Retinal pigment epithelial cell (primary cell): ENCODE results near the gene PRSS22.

Experiments
- DNase-seq: peaks from one replicate; pipeline ENCODE4 v3.0.0-alpha.2; 2010; ENCODE audit warnings: low read depth
- H3K4me3 ChIP-seq: 2 replicates; pipeline ENCODE4 v1.5.1; 2011; ENCODE audit warnings: mild to moderate bottlenecking, low read length, control low read depth, moderate library complexity
- TF ChIP-seq, protein P1 (sequence below): conservative IDR thresholded peaks from 2 replicates; pipeline ENCODE4 v1.5.1; 2011; ENCODE audit warnings: low read depth, low read length, control low read depth, inconsistent platforms

PRSS22 gene

DNA sequence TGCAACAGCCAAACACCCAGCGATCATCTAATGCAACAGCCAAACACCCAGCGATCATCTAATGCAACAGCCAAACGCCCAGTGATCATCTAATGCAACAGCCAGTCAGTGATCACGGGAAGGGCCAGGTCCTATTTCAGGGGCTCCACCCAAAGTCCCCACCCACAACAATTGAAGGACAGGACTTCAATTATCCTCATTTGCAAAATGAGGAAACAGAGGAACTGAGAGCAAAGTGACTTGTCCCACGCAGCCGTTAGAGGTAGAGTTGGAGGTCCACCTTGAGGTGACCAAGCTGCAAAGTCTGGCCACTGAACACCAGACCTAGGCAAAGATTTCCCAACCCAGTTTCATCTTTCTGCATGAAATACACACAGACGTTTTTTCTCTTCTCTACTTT is 24.2 kb downstream of the PRSS22 start:
- TF ChIP-seq, protein P1, sequence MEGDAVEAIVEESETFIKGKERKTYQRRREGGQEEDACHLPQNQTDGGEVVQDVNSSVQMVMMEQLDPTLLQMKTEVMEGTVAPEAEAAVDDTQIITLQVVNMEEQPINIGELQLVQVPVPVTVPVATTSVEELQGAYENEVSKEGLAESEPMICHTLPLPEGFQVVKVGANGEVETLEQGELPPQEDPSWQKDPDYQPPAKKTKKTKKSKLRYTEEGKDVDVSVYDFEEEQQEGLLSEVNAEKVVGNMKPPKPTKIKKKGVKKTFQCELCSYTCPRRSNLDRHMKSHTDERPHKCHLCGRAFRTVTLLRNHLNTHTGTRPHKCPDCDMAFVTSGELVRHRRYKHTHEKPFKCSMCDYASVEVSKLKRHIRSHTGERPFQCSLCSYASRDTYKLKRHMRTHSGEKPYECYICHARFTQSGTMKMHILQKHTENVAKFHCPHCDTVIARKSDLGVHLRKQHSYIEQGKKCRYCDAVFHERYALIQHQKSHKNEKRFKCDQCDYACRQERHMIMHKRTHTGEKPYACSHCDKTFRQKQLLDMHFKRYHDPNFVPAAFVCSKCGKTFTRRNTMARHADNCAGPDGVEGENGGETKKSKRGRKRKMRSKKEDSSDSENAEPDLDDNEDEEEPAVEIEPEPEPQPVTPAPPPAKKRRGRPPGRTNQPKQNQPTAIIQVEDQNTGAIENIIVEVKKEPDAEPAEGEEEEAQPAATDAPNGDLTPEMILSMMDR: no peak
- H3K4me3 ChIP-seq: no peak overlapping the region
- DNase-seq: no peak

DNA sequence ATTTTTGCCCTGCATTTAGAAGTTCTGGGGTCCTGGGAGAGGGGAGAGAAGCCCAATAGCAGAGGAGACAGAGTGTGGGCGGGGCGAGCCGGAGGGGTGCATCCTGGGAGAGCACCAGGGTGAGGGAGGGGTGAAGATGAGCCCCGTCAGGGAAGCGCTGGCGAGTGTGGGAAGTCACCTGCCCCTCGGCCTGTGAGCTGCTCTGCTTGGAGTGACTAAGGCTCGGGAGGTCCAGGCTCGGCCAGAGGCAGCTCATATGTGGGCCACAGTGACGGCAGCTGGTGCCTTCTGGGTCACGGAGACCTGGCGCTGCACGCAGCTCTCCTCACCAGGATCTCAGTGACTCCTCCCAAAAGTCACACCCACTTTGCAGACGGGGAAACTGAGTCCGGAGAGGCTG is 26.8 kb downstream of the PRSS22 start:
- H3K4me3 ChIP-seq: no peak overlapping the region
- no peak for DNase-seq
- TF ChIP-seq, protein P1: no peak

DNA sequence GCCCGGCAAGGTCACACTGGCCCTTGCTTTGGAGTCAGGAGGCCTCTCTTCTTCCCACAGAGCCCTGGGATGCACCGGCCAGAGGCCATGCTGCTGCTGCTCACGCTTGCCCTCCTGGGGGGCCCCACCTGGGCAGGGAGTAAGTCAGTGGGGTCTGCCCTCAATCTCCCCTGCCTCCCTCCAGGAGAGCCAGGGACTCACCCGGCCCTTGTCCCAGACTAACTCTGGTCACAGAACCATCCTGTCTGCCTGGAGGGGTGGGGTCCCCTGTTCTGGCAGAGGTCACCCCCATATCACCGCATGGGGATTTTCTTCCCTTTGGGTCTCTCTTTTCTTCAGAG is 27.6 kb downstream of the PRSS22 start:
- no peak overlapping the region for H3K4me3 ChIP-seq
- TF ChIP-seq, protein P1: no peak
- no peak for DNase-seq

DNA sequence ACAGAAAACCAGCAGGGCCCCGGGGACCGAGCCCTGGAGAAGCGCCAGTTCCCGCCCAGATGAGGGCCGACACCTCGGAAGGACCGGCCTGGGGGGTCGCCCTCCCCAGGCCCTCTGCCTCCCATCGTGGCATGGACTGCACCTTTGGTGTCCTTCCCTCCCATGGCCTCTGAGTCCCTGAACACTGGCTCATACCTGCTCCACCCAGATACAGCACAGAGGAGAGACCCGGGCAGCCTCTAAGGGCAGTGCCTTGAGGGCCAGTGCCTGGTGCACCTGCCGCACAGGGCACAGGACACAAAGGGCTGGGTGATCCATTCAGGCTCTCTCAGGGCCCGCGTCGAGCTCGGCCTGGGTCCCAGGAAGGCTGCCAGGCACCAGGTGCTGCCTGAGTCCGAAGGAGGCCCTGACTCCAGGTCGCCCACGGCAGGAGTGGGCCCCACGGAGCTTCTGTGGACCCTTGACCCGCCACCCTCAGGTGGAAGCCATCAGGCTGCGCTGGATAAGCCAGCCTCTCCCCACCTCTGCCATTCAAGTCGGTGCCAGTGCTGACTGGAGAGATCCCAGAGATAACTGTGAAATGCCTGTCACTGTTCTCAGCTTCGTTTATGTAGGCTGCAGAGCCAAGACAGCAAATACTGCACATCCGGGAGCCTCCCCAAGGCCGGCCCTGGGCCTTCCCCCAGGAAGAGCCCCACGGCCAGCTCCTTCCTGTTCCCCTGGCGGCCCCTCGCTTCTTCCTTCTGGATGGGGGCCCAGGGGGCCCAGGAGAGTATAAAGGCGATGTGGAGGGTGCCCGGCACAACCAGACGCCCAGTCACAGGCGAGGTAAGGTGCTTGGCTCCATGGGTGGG is 28.2 kb downstream of the PRSS22 start, which contains the start of gene ZG16B:
ZG16B (plus strand) TSS at position 803 of the 854 bp plus-strand sequence. CDS start 139 bp downstream, outside the sequence.
- DNase-seq: no peak
- H3K4me3 ChIP-seq: no peak within 1 kb of the TSS

DNA sequence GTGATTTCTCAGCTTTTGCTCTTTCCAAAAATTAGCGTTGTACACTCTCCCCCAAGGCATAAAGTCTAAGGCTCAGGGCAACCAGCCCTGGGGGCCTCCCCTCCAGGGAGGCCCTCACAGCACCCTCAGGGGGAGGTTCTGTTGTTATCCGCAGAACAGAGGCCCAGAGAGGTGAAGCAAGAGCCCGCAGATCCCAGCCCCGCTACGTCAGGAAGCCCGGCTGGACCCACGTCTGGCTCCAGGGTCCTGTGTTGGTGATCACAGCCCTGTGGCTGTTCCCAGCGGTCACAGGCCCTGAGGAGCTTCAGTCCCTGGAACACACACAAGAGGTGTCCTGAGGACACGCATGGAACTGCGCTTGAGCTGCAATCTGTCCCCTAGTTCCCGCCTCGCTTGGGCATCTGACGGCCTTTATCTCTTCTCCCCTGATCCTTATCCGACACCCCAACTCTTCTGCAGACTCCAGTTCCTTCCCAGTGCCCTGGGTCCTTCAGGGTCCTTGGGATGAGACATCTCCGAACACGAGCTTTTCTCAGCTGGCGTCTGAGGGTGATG is 29.0 kb downstream of the PRSS22 start:
- no peak for DNase-seq
- no peak overlapping the region for H3K4me3 ChIP-seq
- TF ChIP-seq, protein P1: no peak

More for the DNA sequence above, 28.2 kb downstream of the PRSS22 start, which contains the start of gene ZG16B:
- TF ChIP-seq, protein P1: no peak

DNA sequence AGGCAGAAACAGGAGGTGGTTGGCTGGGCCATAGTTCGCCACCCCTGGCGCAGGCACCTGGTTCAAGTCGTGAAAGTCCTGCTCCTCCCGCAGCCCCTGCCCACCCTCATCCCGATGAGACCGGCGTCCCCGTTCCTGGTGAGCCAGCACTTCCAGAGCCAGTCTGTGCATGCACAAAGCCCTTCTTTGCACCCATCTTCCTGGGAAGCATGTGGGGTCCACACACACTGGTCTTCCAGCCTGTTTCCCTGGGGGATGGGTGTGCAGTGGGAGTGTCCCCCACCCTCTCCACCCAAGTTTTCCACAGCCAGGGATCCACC is 29.5 kb downstream of the PRSS22 start:
- no peak for DNase-seq
- TF ChIP-seq, protein P1: no peak

DNA sequence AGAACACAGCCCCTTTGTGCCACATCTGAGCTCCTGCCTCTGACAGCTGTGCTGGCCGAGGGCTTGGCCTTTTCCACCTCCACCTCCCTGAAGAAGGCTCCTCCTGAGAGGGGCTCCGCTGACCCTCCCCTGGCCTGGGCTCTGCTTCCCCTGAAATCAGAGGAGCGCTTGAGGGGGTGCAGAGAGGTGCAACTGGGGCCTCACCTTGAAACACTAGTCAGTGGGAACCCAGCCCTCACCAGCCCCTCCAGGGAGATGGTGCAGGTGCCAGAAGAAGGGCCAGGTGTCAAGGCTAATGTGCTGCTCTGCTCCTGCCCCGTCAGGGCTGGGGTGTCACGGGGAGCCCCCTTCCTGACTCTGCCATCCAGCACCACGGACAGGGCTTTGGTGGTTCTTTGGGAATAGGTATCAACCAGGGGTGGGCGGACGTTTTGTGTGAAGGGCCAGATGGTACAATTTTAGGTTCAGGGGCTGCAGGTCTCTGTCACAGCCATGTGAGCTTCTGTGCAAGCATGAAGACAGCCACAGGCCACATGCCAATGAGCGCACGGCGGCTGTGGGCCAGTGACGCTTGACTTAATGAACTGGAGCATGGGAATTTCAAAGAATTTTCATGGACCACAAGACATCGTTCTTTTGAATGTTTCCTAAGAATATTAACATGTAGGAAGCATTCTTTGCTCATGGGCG is 30.0 kb downstream of the PRSS22 start:
- no peak for DNase-seq
- H3K4me3 ChIP-seq: no peak overlapping the region
- TF ChIP-seq, protein P1: no peak

More for the DNA sequence above, 29.5 kb downstream of the PRSS22 start:
- H3K4me3 ChIP-seq: no peak overlapping the region
